HepG2 (cell line): Measurements from ENCODE around the gene CNTD1. TPM values are rescaled to one million over a fixed set of nuclear protein-coding genes. Genes with fewer than 3 reads are reported as not detected.

Experiments
- CCAR2 ChIP-seq: fragments of 200-400 bp; formaldehyde crosslinking; optimal IDR thresholded peaks from 2 replicates; pipeline ENCODE3; 2018; ENCODE audit warnings: low read depth, mild to moderate bottlenecking, low read length, moderate library complexity
- MBD4 ChIP-seq: IDR thresholded peaks from 2 replicates; pipeline ENCODE4 v1.6.1; 2012; ENCODE audit warnings: low read length, inconsistent platforms, borderline replicate concordance
- NBN ChIP-seq: fragments of 450-650 bp; conservative IDR thresholded peaks from 2 replicates; pipeline ENCODE4 v1.6.1; 2017
- TAF15 ChIP-seq: fragments of 200-400 bp; formaldehyde crosslinking; IDR thresholded peaks from one replicate; pipeline ENCODE4 v1.6.1; 2018; ENCODE audit warnings: mild to moderate bottlenecking, low read depth, low read length; ENCODE audit not compliant: poor library complexity, severe bottlenecking
- U2AF2 ChIP-seq: fragments of 200-400 bp; formaldehyde crosslinking; IDR thresholded peaks from 2 replicates; pipeline ENCODE4 v1.6.1; 2017; ENCODE audit warnings: low read depth, mild to moderate bottlenecking, low read length
- ZFP1 ChIP-seq: IDR thresholded peaks from 2 replicates; pipeline ENCODE4 v1.6.1; 2016
- ZNF552 ChIP-seq: sonication (generic); formaldehyde crosslinking; IDR thresholded peaks from 2 replicates; pipeline ENCODE4 v1.9.0; 2022; ENCODE audit warnings: missing genetic modification reagents, mild to moderate bottlenecking, borderline replicate concordance
- ZSCAN21 ChIP-seq: sonication (generic); formaldehyde crosslinking; IDR thresholded peaks from 2 replicates; pipeline ENCODE4 v1.8.0; 2022; ENCODE audit warnings: mild to moderate bottlenecking, missing genetic modification reagents, moderate library complexity, borderline replicate concordance
- ZSCAN30 ChIP-seq: sonication (generic); formaldehyde crosslinking; IDR thresholded peaks from 2 replicates; pipeline ENCODE4 v1.5.0; 2020; ENCODE audit warnings: mild to moderate bottlenecking, missing genetic modification reagents
- polyA plus RNA-seq, 8 experiments: library from polyadenylated mRNA; depleted of rRNA in 3 of 8; stranded (reverse) in 7 of 8; unstranded in 1 of 8; fragments of >200 nt; fragmentation: Illumina TruSeq in 4 of 8; extraction: Trizol in 4 of 8; gene quantifications; 2 replicates each; pipeline versions ENCODE4 v1.2.1 to v1.2.3, GENCODE V29; 2011 to 2016; ENCODE audit warnings: low read depth in 4 of 8, missing spikeins in 1 of 8, mixed read lengths in 1 of 8; ENCODE audit not compliant: insufficient read depth in 1 of 8
- total RNA-seq, 5 experiments: library from RNA; depleted of rRNA; stranded (reverse); fragments of >200 nt; fragmentation: Illumina TruSeq; extraction: Trizol; gene quantifications; 2 replicates each; pipeline ENCODE4 v1.2.3, GENCODE V29; 2016; ENCODE audit warnings: low read depth in 1 of 5
- TF ChIP-seq, protein P1 (sequence below): sonication (generic); formaldehyde crosslinking; IDR thresholded peaks from 2 replicates; pipeline ENCODE4 v1.4.0; 2020; ENCODE audit warnings: missing genetic modification reagents, mild to moderate bottlenecking, borderline replicate concordance
- TF ChIP-seq, protein P2 (sequence below): sonication (generic); formaldehyde crosslinking; conservative IDR thresholded peaks from 2 replicates; pipeline ENCODE4 v1.4.0; 2020; ENCODE audit warnings: mild to moderate bottlenecking, missing genetic modification reagents, moderate library complexity
- TF ChIP-seq, protein P3 (sequence below): sonication (generic); formaldehyde crosslinking; IDR thresholded peaks from 2 replicates; pipeline ENCODE4 v1.4.0; 2020; ENCODE audit warnings: missing genetic modification reagents, borderline replicate concordance
- TF ChIP-seq, protein P4 (sequence below), 2 experiments: IDR thresholded peaks; 2 replicates each; pipeline ENCODE4 v1.6.1; 2011 to 2012; ENCODE audit warnings: low read length in 2 of 2, borderline replicate concordance in 1 of 2, low read depth in 1 of 2, mild to moderate bottlenecking in 1 of 2, moderate library complexity in 1 of 2
- TF ChIP-seq, protein P5 (sequence below): sonication (generic); formaldehyde crosslinking; IDR thresholded peaks from 2 replicates; pipeline ENCODE4 v1.5.0; 2020; ENCODE audit warnings: missing genetic modification reagents

The CNTD1 gene
- total and polyA plus RNA-seq, 2 of the 13 experiments (the other 11 are each of a cell fraction or from before 2014, with no cell fraction given): 0.11 to 0.15 TPM

DNA sequence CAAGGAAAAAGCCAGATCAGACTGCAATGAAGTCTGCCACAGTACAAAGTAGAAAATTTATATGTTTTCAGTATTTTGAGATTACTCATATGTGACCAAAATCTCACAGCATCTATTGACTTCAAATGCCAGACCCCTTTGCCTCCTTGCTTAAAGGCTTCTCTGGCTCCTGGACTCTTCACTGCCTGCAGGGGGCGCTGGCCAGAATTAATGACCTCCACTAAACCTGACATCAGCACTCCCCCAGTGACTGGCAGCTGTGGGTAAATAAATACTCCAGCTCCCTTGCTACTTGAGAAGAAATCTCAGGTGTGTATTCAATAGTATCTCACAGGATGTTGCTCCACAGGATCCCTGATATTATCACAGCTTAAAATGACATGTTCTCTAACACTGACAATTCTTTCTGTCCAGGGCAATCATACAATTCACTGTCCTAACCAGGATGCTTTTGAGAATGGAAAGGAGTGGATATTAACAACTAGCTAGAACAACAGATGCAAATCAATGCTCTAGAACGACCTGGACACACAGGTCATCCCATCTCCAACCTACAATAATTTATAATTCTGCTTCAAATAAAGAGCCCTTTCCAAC, 21.4 kb downstream of the CNTD1 start (continued):
- TF ChIP-seq, protein P1, sequence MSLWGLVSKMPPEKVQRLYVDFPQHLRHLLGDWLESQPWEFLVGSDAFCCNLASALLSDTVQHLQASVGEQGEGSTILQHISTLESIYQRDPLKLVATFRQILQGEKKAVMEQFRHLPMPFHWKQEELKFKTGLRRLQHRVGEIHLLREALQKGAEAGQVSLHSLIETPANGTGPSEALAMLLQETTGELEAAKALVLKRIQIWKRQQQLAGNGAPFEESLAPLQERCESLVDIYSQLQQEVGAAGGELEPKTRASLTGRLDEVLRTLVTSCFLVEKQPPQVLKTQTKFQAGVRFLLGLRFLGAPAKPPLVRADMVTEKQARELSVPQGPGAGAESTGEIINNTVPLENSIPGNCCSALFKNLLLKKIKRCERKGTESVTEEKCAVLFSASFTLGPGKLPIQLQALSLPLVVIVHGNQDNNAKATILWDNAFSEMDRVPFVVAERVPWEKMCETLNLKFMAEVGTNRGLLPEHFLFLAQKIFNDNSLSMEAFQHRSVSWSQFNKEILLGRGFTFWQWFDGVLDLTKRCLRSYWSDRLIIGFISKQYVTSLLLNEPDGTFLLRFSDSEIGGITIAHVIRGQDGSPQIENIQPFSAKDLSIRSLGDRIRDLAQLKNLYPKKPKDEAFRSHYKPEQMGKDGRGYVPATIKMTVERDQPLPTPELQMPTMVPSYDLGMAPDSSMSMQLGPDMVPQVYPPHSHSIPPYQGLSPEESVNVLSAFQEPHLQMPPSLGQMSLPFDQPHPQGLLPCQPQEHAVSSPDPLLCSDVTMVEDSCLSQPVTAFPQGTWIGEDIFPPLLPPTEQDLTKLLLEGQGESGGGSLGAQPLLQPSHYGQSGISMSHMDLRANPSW (CRISPR knock-in tag): no peak
- TF ChIP-seq ZNF552 (CRISPR knock-in tag) (no peak), TAF15 (no peak), CCAR2 (no peak), U2AF2 (no peak), ZSCAN30 (CRISPR knock-in tag) (no peak), ZSCAN21 (CRISPR knock-in tag) (no peak), MBD4 (no peak), ZFP1 (no peak), NBN (no peak)
- TF ChIP-seq, protein P2, sequence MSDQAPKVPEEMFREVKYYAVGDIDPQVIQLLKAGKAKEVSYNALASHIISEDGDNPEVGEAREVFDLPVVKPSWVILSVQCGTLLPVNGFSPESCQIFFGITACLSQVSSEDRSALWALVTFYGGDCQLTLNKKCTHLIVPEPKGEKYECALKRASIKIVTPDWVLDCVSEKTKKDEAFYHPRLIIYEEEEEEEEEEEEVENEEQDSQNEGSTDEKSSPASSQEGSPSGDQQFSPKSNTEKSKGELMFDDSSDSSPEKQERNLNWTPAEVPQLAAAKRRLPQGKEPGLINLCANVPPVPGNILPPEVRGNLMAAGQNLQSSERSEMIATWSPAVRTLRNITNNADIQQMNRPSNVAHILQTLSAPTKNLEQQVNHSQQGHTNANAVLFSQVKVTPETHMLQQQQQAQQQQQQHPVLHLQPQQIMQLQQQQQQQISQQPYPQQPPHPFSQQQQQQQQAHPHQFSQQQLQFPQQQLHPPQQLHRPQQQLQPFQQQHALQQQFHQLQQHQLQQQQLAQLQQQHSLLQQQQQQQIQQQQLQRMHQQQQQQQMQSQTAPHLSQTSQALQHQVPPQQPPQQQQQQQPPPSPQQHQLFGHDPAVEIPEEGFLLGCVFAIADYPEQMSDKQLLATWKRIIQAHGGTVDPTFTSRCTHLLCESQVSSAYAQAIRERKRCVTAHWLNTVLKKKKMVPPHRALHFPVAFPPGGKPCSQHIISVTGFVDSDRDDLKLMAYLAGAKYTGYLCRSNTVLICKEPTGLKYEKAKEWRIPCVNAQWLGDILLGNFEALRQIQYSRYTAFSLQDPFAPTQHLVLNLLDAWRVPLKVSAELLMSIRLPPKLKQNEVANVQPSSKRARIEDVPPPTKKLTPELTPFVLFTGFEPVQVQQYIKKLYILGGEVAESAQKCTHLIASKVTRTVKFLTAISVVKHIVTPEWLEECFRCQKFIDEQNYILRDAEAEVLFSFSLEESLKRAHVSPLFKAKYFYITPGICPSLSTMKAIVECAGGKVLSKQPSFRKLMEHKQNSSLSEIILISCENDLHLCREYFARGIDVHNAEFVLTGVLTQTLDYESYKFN (CRISPR knock-in tag): no peak
- TF ChIP-seq, protein P3, sequence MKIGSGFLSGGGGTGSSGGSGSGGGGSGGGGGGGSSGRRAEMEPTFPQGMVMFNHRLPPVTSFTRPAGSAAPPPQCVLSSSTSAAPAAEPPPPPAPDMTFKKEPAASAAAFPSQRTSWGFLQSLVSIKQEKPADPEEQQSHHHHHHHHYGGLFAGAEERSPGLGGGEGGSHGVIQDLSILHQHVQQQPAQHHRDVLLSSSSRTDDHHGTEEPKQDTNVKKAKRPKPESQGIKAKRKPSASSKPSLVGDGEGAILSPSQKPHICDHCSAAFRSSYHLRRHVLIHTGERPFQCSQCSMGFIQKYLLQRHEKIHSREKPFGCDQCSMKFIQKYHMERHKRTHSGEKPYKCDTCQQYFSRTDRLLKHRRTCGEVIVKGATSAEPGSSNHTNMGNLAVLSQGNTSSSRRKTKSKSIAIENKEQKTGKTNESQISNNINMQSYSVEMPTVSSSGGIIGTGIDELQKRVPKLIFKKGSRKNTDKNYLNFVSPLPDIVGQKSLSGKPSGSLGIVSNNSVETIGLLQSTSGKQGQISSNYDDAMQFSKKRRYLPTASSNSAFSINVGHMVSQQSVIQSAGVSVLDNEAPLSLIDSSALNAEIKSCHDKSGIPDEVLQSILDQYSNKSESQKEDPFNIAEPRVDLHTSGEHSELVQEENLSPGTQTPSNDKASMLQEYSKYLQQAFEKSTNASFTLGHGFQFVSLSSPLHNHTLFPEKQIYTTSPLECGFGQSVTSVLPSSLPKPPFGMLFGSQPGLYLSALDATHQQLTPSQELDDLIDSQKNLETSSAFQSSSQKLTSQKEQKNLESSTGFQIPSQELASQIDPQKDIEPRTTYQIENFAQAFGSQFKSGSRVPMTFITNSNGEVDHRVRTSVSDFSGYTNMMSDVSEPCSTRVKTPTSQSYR: no peak
- TF ChIP-seq, protein P4, sequence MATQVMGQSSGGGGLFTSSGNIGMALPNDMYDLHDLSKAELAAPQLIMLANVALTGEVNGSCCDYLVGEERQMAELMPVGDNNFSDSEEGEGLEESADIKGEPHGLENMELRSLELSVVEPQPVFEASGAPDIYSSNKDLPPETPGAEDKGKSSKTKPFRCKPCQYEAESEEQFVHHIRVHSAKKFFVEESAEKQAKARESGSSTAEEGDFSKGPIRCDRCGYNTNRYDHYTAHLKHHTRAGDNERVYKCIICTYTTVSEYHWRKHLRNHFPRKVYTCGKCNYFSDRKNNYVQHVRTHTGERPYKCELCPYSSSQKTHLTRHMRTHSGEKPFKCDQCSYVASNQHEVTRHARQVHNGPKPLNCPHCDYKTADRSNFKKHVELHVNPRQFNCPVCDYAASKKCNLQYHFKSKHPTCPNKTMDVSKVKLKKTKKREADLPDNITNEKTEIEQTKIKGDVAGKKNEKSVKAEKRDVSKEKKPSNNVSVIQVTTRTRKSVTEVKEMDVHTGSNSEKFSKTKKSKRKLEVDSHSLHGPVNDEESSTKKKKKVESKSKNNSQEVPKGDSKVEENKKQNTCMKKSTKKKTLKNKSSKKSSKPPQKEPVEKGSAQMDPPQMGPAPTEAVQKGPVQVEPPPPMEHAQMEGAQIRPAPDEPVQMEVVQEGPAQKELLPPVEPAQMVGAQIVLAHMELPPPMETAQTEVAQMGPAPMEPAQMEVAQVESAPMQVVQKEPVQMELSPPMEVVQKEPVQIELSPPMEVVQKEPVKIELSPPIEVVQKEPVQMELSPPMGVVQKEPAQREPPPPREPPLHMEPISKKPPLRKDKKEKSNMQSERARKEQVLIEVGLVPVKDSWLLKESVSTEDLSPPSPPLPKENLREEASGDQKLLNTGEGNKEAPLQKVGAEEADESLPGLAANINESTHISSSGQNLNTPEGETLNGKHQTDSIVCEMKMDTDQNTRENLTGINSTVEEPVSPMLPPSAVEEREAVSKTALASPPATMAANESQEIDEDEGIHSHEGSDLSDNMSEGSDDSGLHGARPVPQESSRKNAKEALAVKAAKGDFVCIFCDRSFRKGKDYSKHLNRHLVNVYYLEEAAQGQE (IDR thresholded peaks at IDR 0.05; ENCODE audit: borderline replicate concordance in 1 of 2, low read depth in 1 of 2, low read length in 2 of 2): no peak
- TF ChIP-seq, protein P5, sequence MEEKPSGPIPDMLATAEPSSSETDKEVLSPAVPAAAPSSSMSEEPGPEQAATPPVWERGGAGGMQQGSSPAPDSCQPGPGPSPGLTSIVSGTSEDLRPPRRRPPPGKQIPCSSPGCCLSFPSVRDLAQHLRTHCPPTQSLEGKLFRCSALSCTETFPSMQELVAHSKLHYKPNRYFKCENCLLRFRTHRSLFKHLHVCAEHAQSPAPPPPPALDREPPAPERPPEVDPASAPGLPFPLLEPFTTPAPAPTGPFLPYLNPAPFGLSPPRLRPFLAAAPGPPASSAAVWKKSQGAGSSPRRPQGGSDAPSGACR (CRISPR knock-in tag): no peak
